KMS-11 (cell line): ENCODE measurements around the gene TTL.

Experiments
- H2AFZ ChIP-seq: fragments of 200-600 bp; sonication (generic); 2 replicates; pipeline ENCODE4 v1.6.1; 2016; ENCODE audit warnings: antibody characterized with exemption, mixed run types, low read depth
- H3K27ac ChIP-seq: fragments of 200-600 bp; sonication (generic); 2 replicates; pipeline ENCODE4 v1.6.1; 2016; ENCODE audit warnings: mild to moderate bottlenecking, mixed run types
- H3K27me3 ChIP-seq: fragments of 200-600 bp; sonication (generic); 2 replicates; pipeline ENCODE4 v1.6.1; 2017; ENCODE audit warnings: mild to moderate bottlenecking, low read depth, mixed run types, moderate library complexity; ENCODE audit not compliant: insufficient read depth
- H3K36me3 ChIP-seq: fragments of 200-600 bp; sonication (generic); 2 replicates; pipeline ENCODE4 v1.6.1; 2017; ENCODE audit warnings: mild to moderate bottlenecking, mixed run types; ENCODE audit not compliant: insufficient read depth
- H3K4me1 ChIP-seq: fragments of 200-600 bp; sonication (generic); 2 replicates; pipeline ENCODE4 v1.6.1; 2016; ENCODE audit warnings: mild to moderate bottlenecking, low read depth, mixed run types; ENCODE audit not compliant: poor library complexity, severe bottlenecking
- H3K4me2 ChIP-seq: fragments of 200-600 bp; sonication (generic); 2 replicates; pipeline ENCODE4 v1.7.0; 2016; ENCODE audit warnings: mild to moderate bottlenecking, mixed run types
- H3K4me3 ChIP-seq: fragments of 200-600 bp; sonication (generic); IDR thresholded peaks from 2 replicates; pipeline ENCODE4 v1.6.1; 2017; ENCODE audit warnings: low read depth, low read length, mixed read lengths; ENCODE audit not compliant: insufficient read depth
- H3K79me2 ChIP-seq: fragments of 200-600 bp; sonication (generic); 2 replicates; pipeline ENCODE4 v1.6.1; 2016; ENCODE audit warnings: low read depth, mixed run types; ENCODE audit not compliant: insufficient read depth
- H3K9ac ChIP-seq: fragments of 200-600 bp; sonication (generic); 2 replicates; pipeline ENCODE4 v1.6.1; 2016; ENCODE audit warnings: mild to moderate bottlenecking, mixed run types
- H4K20me1 ChIP-seq: fragments of 200-600 bp; sonication (generic); 2 replicates; pipeline ENCODE4 v1.6.1; 2016; ENCODE audit warnings: mild to moderate bottlenecking, mixed run types; ENCODE audit not compliant: insufficient read depth
- TF ChIP-seq, protein P1 (sequence below): fragments of 200-600 bp; sonication (generic); conservative IDR thresholded peaks from 2 replicates; pipeline ENCODE4 v1.6.1; 2017; ENCODE audit warnings: low read depth, mild to moderate bottlenecking, antibody characterized with exemption, low read length, moderate library complexity, mixed read lengths

TTL gene

GRCh38 chr2:112485849-112486248, 3.9 kb downstream of the TTL start:
- H4K20me1 ChIP-seq: no peaks in the 10 kb centered on the region

DNA sequence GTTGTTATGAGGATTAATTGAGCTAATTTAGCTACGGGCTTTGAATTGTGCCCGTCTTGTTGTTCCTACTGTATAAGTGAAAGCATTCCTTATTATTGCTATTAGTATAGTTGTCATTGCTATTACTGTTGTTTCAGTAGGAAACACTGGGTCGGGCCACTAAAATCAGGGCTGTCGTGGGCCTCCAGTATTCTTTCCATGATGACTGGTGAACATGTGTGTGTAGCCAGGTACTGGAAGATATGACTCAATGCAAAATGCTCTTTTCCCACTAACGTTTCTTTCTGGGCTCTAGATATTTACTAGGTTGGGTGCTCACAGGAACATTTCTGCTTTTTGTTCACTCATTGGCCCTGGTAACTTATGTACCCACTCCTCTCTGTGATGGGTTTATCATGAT, 4.9 kb downstream of the TTL start:
- Histone ChIP-seq H3K27ac (no peak overlapping the region), H2AFZ (no peak overlapping the region), H3K27me3 (no peaks in the 10 kb centered on the region), H3K4me3 (no peak overlapping the region), H4K20me1 (no peaks in the 10 kb centered on the region), H3K9ac (no peak overlapping the region), H3K4me2 (no peak overlapping the region), H3K36me3 (no peaks in the 10 kb centered on the region), H3K4me1 (peaks cover 9% of the 10 kb centered on the region), H3K79me2 (no peaks in the 10 kb centered on the region)
- TF ChIP-seq, protein P1, sequence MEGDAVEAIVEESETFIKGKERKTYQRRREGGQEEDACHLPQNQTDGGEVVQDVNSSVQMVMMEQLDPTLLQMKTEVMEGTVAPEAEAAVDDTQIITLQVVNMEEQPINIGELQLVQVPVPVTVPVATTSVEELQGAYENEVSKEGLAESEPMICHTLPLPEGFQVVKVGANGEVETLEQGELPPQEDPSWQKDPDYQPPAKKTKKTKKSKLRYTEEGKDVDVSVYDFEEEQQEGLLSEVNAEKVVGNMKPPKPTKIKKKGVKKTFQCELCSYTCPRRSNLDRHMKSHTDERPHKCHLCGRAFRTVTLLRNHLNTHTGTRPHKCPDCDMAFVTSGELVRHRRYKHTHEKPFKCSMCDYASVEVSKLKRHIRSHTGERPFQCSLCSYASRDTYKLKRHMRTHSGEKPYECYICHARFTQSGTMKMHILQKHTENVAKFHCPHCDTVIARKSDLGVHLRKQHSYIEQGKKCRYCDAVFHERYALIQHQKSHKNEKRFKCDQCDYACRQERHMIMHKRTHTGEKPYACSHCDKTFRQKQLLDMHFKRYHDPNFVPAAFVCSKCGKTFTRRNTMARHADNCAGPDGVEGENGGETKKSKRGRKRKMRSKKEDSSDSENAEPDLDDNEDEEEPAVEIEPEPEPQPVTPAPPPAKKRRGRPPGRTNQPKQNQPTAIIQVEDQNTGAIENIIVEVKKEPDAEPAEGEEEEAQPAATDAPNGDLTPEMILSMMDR: no peak

More at GRCh38 chr2:112485849-112486248, 3.9 kb downstream of the TTL start:
- Histone ChIP-seq H3K4me3 (no peak overlapping the region), H3K9ac (no peak overlapping the region), H3K27ac (no peak overlapping the region), H3K79me2 (no peaks in the 10 kb centered on the region), H3K27me3 (no peaks in the 10 kb centered on the region), H3K36me3 (no peaks in the 10 kb centered on the region), H3K4me2 (no peak overlapping the region), H3K4me1 (peaks cover 9% of the 10 kb centered on the region), H2AFZ (no peak overlapping the region)
- TF ChIP-seq, protein P1: no peak

GRCh38 chr2:112487444-112487961, 5.5 kb downstream of the TTL start:
- Histone ChIP-seq H2AFZ (no peak overlapping the region), H3K79me2 (no peaks in the 10 kb centered on the region), H3K36me3 (no peaks in the 10 kb centered on the region), H3K9ac (no peak overlapping the region), H3K4me2 (no peak overlapping the region), H3K4me1 (peaks cover 9% of the 10 kb centered on the region), H3K27me3 (no peaks in the 10 kb centered on the region), H3K27ac (no peak overlapping the region), H3K4me3 (no peak overlapping the region), H4K20me1 (no peaks in the 10 kb centered on the region)
- TF ChIP-seq, protein P1: no peak

- Histone ChIP-seq H3K9ac (no peak overlapping the region), H3K4me2 (no peak overlapping the region), H3K27me3 (no peaks in the 10 kb centered on the region), H2AFZ (no peak overlapping the region), H4K20me1 (no peaks in the 10 kb centered on the region), H3K4me3 (no peak overlapping the region), H3K4me1 (peaks cover 9% of the 10 kb centered on the region), H3K79me2 (no peaks in the 10 kb centered on the region), H3K36me3 (no peaks in the 10 kb centered on the region), H3K27ac (no peak overlapping the region)
- TF ChIP-seq, protein P1: no peak
These were observed 6.2 kb downstream of the TTL start for GRCh38 chr2:112488201-112488600.

- H3K27ac ChIP-seq: no peak overlapping the region
- no peaks in the 10 kb centered on the region for H3K27me3 ChIP-seq
- no peak overlapping the region for H3K4me3 ChIP-seq
- no peak overlapping the region for H3K4me2 ChIP-seq
- no peaks in the 10 kb centered on the region for H3K4me1 ChIP-seq
- H3K79me2 ChIP-seq: no peaks in the 10 kb centered on the region
- no peaks in the 10 kb centered on the region for H3K36me3 ChIP-seq
- H2AFZ ChIP-seq: no peak overlapping the region
- H4K20me1 ChIP-seq: no peaks in the 10 kb centered on the region
- TF ChIP-seq, protein P1: no peak
- no peak overlapping the region for H3K9ac ChIP-seq
These were observed 10.0 kb downstream of the TTL start for GRCh38 chr2:112491946-112492345.
